Measurements from ENCODE around the gene IL9R. TPM values are rescaled to one million over a fixed set of nuclear protein-coding genes. Genes with fewer than 3 reads are reported as not detected.
"Not testable (repeated sequence)": the region's sequence is repeated elsewhere in the genome, so short reads cannot be mapped to it uniquely, and the experiment has no call there.

IL9R gene
- polyA plus RNA-seq, 3 donors = 0.16 to 0.30 TPM; not detected in 1

DNA sequence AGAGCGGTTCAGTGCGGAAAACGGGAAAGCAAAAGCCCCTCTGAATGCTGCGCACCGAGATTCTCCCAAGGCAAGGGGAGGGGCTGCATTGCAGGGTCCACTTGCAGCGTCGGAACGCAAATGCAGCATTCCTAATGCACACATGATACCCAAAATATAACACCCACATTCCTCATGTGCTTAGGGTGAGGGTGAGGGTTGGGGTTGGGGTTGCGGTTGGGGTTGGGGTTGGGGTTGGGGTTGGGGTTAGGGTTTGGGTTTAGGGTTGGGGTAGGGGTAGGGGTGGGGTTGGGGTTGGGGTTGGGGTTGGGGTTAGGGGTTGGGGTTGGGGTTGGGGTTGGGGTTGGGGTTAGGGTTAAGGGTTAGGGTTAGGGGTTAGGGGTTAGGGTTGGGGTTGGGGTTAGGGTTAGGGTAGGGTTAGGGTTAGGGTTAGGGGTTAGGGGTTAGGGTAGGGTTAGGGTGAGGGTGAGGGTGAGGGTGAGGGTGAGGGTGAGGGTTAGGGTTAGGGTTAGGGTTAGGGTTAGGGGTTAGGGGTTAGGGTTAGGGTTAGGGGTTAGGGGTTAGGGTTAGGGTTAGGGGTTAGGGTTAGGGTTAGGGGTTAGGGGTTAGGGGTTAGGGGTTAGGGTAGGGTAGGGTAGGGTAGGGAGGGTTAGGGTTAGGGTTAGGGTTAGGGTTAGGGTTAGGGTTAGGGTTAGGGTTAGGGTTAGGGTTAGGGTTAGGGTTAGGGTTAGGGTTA is 32.4 kb downstream of the IL9R start:
- DNase-seq = peak; percentile 12

GRCh38 chrX:156030474-156030873 is 33.0 kb downstream of the IL9R start:
- not testable (repeated sequence) for DNase-seq

Other genes starting within 250 kb of the IL9R start
- 10 to 100 TPM; 40.5 to 43.2 (median 42.2) TPM for gene VAMP7, start 116.4 kb upstream of the IL9R start, polyA plus RNA-seq (ENCODE audit: insufficient read length in 3 of 3)

Data from renal pelvis (tissue), 4 donors.